Activated T-cell treated with anti-CD3 and anti-CD28 coated beads for 1 hour (primary cell): ENCODE results near the gene CDKAL1.
"Not testable (repeated sequence)": the region's sequence is repeated elsewhere in the genome, so short reads cannot be mapped to it uniquely, and the experiment has no call there.

Source experiments
- DNase-seq: peaks from one replicate; pipeline ENCODE4 v3.0.0-alpha.2; 2020; ENCODE audit warnings: low read depth

The CDKAL1 gene

GRCh38 chr6:20797597-20797996 lies 263.3 kb downstream of the CDKAL1 start:
- no peak for DNase-seq

GRCh38 chr6:20800229-20800628 lies 266.0 kb downstream of the CDKAL1 start:
- no peak for DNase-seq

GRCh38 chr6:20800653-20801052 lies 266.4 kb downstream of the CDKAL1 start:
- DNase-seq = no peak

GRCh38 chr6:20801595-20801994 lies 267.3 kb downstream of the CDKAL1 start:
- no peak for DNase-seq

- no peak for DNase-seq
Measured at GRCh38 chr6:20802596-20802995, 268.3 kb downstream of the CDKAL1 start.

- no peak for DNase-seq
Measured at GRCh38 chr6:20805021-20805420, 270.8 kb downstream of the CDKAL1 start.

GRCh38 chr6:20806669-20807068 lies 272.4 kb downstream of the CDKAL1 start:
- DNase-seq = no peak

- DNase-seq = no peak
Measured at GRCh38 chr6:20808439-20808838, 274.2 kb downstream of the CDKAL1 start.

- no peak for DNase-seq
Measured at GRCh38 chr6:20808924-20809323, 274.7 kb downstream of the CDKAL1 start.

- DNase-seq = no peak
Measured at GRCh38 chr6:20810727-20811108, 276.5 kb downstream of the CDKAL1 start.

- no peak for DNase-seq
Measured at GRCh38 chr6:20811109-20811761, 277.0 kb downstream of the CDKAL1 start.

- DNase-seq = no peak
Measured at GRCh38 chr6:20812776-20813175, 278.5 kb downstream of the CDKAL1 start.

- DNase-seq = no peak
Measured at GRCh38 chr6:20814494-20814893, 280.2 kb downstream of the CDKAL1 start.

- no peak for DNase-seq
Measured at GRCh38 chr6:20816126-20816525, 281.9 kb downstream of the CDKAL1 start.

- no peak for DNase-seq
Measured at GRCh38 chr6:20817806-20818320, 283.6 kb downstream of the CDKAL1 start.

- DNase-seq = no peak
Measured at GRCh38 chr6:20819774-20820400, 285.6 kb downstream of the CDKAL1 start.

GRCh38 chr6:20826378-20826777 lies 292.1 kb downstream of the CDKAL1 start:
- no peak for DNase-seq

GRCh38 chr6:20827798-20828197 lies 293.5 kb downstream of the CDKAL1 start:
- DNase-seq = no peak

GRCh38 chr6:20830576-20830975 lies 296.3 kb downstream of the CDKAL1 start:
- no peak for DNase-seq

- not testable (repeated sequence) for DNase-seq
Measured at GRCh38 chr6:20831251-20831650, 297.0 kb downstream of the CDKAL1 start.

- no peak for DNase-seq
Measured at GRCh38 chr6:20833881-20834515, 299.7 kb downstream of the CDKAL1 start.

- DNase-seq = no peak
Measured at GRCh38 chr6:20835315-20836010, 301.2 kb downstream of the CDKAL1 start.

GRCh38 chr6:20837189-20837588 lies 302.9 kb downstream of the CDKAL1 start:
- DNase-seq = no peak
